ENCODE data around the gene RMI1.

GRCh38 chr9:84007662-84008061 is 27.1 kb downstream of the RMI1 start:
- TF ChIP-seq POLR2A (IDR thresholded peaks at IDR 0.05), result no peak
- TF ChIP-seq CTCF (IDR thresholded peaks at IDR 0.05), result no peak

Measured in body of pancreas (tissue), 4 donors.